Activated CD4-positive, alpha-beta T cell treated with anti-CD3 and anti-CD28 coated beads, Interleukin-2, amount 10 ng/mL, durations not matched to agents 24 days and 14 days (primary cell): ENCODE measurements around the gene PTPRR. TPM values are rescaled to one million over a fixed set of nuclear protein-coding genes. Genes with fewer than 3 reads are reported as not detected.

Experiments used
- DNase-seq: peaks from one replicate; pipeline ENCODE4 v3.0.0; 2022
- H3K27ac Mint-ChIP-seq: one replicate; pipeline ENCODE4 v1.8.0; 2022; ENCODE audit warnings: mild to moderate bottlenecking, mixed read lengths
- H3K27me3 Mint-ChIP-seq: one replicate; pipeline ENCODE4 v1.8.0; 2022; ENCODE audit warnings: mixed read lengths
- H3K36me3 Mint-ChIP-seq: one replicate; pipeline ENCODE4 v1.8.0; 2022; ENCODE audit warnings: low read depth, mild to moderate bottlenecking, mixed read lengths
- H3K4me1 Mint-ChIP-seq: one replicate; pipeline ENCODE4 v1.8.0; 2021; ENCODE audit warnings: mixed read lengths
- H3K4me3 Mint-ChIP-seq: one replicate; pipeline ENCODE4 v1.8.0; 2022; ENCODE audit warnings: mild to moderate bottlenecking, moderate library complexity, mixed read lengths
- H3K9me3 Mint-ChIP-seq: one replicate; pipeline ENCODE4 v1.8.0; 2021; ENCODE audit warnings: mixed read lengths
- intact Hi-C: fragments of 100-400 bp; cut with micrococcal nuclease; formaldehyde crosslinking; loops from one replicate; pipeline ENCODE4 v1.15.1; 2023
- total RNA-seq: library from RNA; stranded (reverse); gene quantifications from 2 replicates; pipeline ENCODE4 v1.2.3, GENCODE V29; 2022

The PTPRR gene, protein sequence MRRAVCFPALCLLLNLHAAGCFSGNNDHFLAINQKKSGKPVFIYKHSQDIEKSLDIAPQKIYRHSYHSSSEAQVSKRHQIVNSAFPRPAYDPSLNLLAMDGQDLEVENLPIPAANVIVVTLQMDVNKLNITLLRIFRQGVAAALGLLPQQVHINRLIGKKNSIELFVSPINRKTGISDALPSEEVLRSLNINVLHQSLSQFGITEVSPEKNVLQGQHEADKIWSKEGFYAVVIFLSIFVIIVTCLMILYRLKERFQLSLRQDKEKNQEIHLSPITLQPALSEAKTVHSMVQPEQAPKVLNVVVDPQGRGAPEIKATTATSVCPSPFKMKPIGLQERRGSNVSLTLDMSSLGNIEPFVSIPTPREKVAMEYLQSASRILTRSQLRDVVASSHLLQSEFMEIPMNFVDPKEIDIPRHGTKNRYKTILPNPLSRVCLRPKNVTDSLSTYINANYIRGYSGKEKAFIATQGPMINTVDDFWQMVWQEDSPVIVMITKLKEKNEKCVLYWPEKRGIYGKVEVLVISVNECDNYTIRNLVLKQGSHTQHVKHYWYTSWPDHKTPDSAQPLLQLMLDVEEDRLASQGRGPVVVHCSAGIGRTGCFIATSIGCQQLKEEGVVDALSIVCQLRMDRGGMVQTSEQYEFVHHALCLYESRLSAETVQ
- not detected in 2 replicates for total RNA-seq

DNA sequence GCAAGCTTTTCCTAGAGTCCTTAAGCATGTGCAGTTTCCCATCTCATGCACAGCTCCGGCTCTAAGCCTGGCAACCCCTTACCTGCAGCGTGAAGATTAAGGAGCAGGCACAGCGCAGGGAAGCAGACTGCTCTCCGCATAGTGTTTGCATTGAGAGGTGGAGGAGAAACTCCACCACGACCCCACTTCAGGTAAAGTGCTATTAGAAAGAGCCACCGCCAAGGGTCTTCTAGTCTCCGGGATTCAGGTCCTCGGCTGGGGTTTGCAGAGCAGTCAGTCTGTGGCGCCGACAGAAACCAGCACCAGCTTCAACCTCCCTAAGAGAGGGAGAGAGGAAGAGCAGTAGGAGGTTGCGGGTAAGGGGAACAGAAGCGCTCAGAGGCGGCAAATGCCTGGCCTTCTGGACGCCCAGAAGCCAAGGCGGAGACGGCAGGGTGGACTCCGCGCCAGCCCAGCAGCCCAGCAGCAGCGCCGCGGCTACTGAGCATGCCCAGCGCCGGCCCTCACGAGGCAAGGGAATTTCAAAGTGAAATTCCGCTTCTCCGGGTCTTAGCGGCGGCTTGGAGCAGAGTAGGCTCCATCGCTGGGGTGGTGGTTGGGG lies at the start of gene PTPRR:
Gene PTPRR, minus strand, starts transcription at position 488 of the 601 bp plus-strand sequence. Its CDS starts 348 bp downstream, at position 140.
- Mint-ChIP-seq H3K4me3 (no peak within 1 kb of the TSS), H3K4me1 (no peaks in the 10 kb centered on the region), H3K9me3 (no peaks in the 10 kb centered on the region), H3K27ac (no peak within 1 kb of the TSS), H3K36me3 (no peaks in the 10 kb centered on the region), H3K27me3 (peaks cover 10% of the 10 kb centered on the region)
- no peak for DNase-seq
- intact Hi-C loops, result no loop called here

DNA sequence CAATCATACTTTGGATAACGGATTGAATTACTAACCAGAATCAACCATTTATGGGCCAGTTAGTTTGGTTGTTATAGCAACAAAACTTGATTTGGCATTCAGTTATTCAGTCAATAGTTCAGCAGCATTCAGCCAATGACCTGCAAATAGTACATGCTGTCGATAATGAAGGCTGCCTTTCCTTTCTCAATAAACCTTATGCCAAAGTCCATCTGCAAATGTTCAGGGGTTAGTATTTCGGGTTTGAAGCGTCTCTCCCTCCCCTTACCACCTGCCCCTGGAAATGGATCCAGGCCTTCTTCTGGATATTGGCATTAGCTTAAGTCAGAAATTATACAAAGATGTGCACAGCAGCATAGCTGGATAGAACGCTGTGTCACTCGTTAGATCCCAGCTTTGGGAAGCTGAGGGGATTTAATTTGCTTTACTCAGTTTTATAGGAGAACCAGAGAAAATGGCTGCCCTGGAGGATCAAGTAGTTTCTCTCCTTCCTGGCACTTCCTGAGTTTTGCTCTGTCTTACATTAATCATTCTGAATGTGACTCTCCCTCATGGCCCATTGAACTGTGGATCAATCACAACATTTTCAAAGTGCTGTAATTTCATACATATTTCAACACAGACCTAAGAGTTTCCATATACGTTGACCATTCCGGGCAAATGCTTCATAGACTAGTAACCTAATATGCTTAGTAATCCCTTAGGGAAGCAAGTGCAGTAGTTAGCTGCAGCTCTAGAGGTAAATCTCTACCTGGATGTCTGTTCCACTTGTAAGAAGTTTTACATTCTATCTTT lies 46.7 kb upstream of the PTPRR start:
- H3K4me3 Mint-ChIP-seq, result no peak overlapping the region
- no peaks in the 10 kb centered on the region for H3K4me1 Mint-ChIP-seq
- H3K9me3 Mint-ChIP-seq, result peaks cover 6% of the 10 kb centered on the region
- no peaks in the 10 kb centered on the region for H3K36me3 Mint-ChIP-seq
- no peak for DNase-seq
- intact Hi-C loops, result no loop called here
- no peaks in the 10 kb centered on the region for H3K27me3 Mint-ChIP-seq
- H3K27ac Mint-ChIP-seq, result no peak overlapping the region

DNA sequence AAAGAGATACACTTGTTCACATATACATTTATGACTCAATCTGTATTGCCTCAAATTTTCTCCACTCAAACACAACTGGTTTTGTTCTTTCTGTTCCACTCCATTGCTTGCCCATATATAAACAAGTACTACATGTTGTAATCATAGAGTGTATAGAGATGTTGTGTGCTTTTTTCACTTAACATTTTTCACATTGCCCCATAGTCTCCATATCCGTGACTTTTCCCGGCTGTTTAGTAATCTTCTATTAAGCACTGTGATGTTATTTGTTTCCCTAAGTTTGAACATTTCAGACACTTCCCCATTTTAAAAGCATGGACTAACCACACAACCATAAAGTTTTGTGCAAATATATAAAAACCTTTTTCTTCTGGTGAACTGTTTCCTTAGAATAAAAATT lies 45.5 kb upstream of the PTPRR start:
- H3K36me3 Mint-ChIP-seq, result no peaks in the 10 kb centered on the region
- intact Hi-C loops, result no loop called here
- H3K4me1 Mint-ChIP-seq, result no peaks in the 10 kb centered on the region
- H3K4me3 Mint-ChIP-seq, result no peak overlapping the region
- no peak overlapping the region for H3K27ac Mint-ChIP-seq
- H3K9me3 Mint-ChIP-seq, result peaks cover 6% of the 10 kb centered on the region
- H3K27me3 Mint-ChIP-seq, result no peaks in the 10 kb centered on the region
- no peak for DNase-seq

DNA sequence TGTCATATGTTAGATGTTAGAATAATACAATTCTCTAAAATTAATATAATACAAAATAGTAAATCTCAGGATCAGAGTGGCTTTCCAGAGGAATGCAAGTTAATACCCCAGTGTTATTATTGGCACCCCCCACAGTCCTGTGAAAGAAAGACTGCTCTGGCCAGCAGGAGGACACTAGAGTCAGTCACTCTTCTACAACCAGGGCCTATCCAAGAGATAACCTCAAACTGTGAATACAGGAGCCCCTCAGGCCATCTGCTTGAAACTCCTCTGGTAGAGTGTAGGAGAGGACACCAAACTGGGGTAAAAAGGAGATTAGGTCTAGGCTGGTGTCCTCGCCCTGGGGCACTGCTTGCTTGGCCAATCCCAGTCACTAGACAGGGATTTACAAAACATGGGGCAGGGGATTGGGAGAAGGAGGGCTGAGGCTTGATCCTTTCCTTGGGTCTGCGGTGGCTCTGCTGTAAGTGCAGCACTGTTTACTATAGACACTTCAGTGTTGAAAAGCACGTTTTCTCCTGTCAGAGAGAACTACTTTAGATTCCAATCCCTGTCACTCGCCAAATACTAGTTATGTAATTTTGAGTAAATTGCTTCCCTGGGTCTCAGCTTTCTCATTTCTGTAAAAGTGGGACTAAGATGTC lies 44.5 kb upstream of the PTPRR start:
- Mint-ChIP-seq H3K4me1 (no peaks in the 10 kb centered on the region), H3K36me3 (no peaks in the 10 kb centered on the region), H3K9me3 (peaks cover 4% of the 10 kb centered on the region), H3K27ac (no peak overlapping the region), H3K27me3 (no peaks in the 10 kb centered on the region), H3K4me3 (no peak overlapping the region)
- DNase-seq, result no peak
- intact Hi-C loops, result no loop called here

DNA sequence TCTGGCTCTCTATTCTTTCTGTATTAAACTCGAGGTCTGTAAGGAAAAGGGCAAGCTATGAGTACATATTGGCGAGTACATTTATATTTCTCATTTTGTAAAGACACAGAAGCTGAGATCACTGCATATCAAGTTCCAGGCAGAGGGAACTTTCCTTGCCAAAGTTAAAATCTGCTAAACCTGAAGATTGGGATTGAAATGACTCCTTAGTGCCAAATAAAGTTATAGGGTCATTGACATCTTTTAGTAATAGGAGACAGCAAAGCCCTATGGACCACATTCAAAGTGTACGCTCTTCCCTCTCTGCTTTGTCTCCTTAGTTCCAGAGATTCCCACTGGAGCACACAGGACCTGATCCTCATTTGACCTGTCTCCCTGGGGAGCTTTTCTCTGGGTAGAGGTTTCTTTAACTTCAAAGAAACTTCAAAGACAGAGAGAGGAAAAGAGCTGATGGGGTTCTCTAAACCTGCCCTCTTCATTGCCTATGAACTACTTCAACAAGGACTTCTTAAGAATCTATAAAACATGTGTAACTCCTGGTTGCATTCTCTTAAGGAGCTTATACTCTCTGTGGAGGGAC lies 42.6 kb upstream of the PTPRR start:
- Mint-ChIP-seq H3K9me3 (no peaks in the 10 kb centered on the region), H3K4me1 (no peaks in the 10 kb centered on the region), H3K36me3 (no peaks in the 10 kb centered on the region), H3K4me3 (no peak overlapping the region), H3K27ac (no peak overlapping the region), H3K27me3 (no peaks in the 10 kb centered on the region)
- DNase-seq, result no peak
- intact Hi-C loops, result no loop called here

DNA sequence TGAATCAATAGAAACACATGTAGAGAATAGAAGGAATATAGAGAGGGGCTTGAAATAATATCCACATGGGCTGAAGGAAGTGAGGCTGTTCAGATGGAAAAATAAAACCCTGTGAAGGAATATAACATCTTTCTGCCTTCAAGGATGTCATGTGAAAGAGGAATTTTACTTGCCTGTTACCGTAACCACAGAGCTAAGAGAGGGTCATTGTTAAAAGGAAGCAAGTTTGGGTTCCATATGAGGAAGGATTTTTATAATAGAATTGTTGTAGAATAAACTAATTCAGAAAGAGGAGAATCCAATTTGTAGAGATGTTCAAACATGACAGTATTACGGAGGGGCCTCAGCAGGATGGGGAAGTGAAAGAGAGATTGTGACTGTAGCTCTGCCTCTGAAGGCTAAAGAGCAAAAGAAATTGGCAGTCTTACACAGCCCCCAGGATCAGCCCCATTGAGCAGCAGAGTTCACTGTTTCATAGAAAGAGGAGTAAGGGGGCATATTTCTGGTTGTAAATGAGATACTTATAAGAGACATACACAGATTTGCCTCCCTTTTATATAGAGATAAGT lies 41.8 kb upstream of the PTPRR start:
- no peak overlapping the region for H3K27ac Mint-ChIP-seq
- no peak overlapping the region for H3K4me3 Mint-ChIP-seq
- intact Hi-C loops, result no loop called here

DNA sequence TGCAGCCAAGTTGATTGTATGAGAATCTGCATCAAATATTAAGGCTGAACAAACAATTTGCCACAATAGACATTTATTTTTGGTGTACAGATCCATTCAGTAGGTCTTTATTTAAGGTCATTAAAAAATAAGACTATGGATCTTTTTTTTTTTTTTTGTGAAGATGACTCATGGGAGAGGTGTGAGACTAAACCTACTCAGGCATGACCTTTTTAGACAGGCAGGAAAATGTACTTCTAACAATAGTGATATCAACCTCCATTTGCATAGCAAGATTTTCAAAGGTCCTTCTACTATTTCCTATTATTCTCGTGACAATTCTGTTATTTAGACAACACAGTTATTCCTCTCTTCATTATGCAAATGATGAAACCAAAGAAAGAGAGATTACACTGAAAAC lies 39.9 kb upstream of the PTPRR start:
- Mint-ChIP-seq H3K36me3 (no peaks in the 10 kb centered on the region), H3K4me1 (no peaks in the 10 kb centered on the region), H3K27ac (no peak overlapping the region), H3K4me3 (no peak overlapping the region), H3K9me3 (no peaks in the 10 kb centered on the region), H3K27me3 (no peaks in the 10 kb centered on the region)
- intact Hi-C loops, result no loop called here
- DNase-seq, result no peak

More for the DNA sequence above, 41.8 kb upstream of the PTPRR start:
- H3K27me3 Mint-ChIP-seq, result no peaks in the 10 kb centered on the region
- no peaks in the 10 kb centered on the region for H3K4me1 Mint-ChIP-seq
- DNase-seq, result no peak
- no peaks in the 10 kb centered on the region for H3K9me3 Mint-ChIP-seq
- H3K36me3 Mint-ChIP-seq, result no peaks in the 10 kb centered on the region

DNA sequence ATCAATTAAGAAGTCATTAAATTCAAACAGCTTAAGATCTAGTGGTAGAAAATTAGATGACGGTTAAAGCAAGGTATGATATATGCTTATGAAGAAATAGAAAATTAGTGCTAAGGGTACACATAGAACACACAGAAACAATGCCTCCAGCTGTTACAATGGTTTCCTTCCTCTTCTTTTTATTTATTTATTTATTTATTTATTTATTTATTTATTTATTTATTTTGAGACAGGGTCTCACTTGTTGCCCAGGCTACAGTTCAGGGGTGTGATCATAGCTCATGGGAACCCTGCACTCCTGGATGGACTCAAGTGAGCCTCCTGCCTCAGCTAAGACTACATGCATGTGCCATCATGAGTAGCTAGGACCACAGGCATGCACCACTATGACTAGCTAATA lies 34.9 kb upstream of the PTPRR start:
- H3K27me3 Mint-ChIP-seq, result no peaks in the 10 kb centered on the region
- H3K27ac Mint-ChIP-seq, result no peak overlapping the region
- H3K4me1 Mint-ChIP-seq, result no peaks in the 10 kb centered on the region
- no peak overlapping the region for H3K4me3 Mint-ChIP-seq
- no peaks in the 10 kb centered on the region for H3K9me3 Mint-ChIP-seq
- no peak for DNase-seq
- H3K36me3 Mint-ChIP-seq, result no peaks in the 10 kb centered on the region
- intact Hi-C loops, result no loop called here

DNA sequence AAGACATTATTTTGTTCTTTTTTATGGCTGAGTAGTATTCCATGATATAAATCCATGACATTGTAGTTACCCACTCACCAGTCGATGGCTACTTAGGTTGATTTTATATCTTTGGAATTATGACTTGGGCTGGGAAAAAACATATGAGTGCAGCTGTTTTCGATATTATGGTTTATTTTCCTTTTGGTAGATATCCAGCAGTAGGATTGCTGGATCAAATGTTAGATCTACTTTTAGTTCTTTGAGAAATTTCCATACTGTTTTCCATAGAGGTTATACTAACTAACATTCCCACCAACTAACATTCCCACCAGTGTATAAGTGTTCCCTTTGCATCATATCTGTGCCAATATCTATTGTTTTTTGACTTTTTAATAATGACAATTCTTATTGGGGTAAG lies 29.9 kb upstream of the PTPRR start:
- intact Hi-C loops, result no loop called here
- Mint-ChIP-seq H3K36me3 (no peaks in the 10 kb centered on the region), H3K9me3 (peaks cover 2% of the 10 kb centered on the region), H3K27me3 (no peaks in the 10 kb centered on the region), H3K4me1 (no peaks in the 10 kb centered on the region), H3K27ac (no peak overlapping the region), H3K4me3 (no peak overlapping the region)
- DNase-seq, result no peak

DNA sequence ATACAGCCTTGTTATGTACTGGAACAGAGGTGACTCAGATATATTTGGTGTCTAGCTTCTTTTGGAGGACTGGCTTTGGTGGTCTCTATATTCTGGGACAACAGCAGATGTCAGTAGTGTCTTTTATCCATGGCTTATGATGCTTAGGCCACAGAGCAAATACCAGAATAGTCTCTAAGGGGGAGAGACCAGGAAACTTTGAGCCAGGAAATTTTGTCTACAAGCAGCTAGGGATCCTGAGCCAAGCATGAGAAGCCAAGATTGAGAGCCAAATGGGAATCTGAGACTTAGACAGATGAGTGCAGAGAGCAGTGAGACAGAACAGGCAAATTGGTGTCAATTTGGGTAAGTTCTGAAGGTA lies 28.4 kb upstream of the PTPRR start:
- intact Hi-C loops, result no loop called here
- H3K27me3 Mint-ChIP-seq, result no peaks in the 10 kb centered on the region
- no peaks in the 10 kb centered on the region for H3K4me1 Mint-ChIP-seq
- H3K27ac Mint-ChIP-seq, result no peak overlapping the region
- peaks cover 5% of the 10 kb centered on the region for H3K9me3 Mint-ChIP-seq
- no peak overlapping the region for H3K4me3 Mint-ChIP-seq
- no peaks in the 10 kb centered on the region for H3K36me3 Mint-ChIP-seq
- no peak for DNase-seq

DNA sequence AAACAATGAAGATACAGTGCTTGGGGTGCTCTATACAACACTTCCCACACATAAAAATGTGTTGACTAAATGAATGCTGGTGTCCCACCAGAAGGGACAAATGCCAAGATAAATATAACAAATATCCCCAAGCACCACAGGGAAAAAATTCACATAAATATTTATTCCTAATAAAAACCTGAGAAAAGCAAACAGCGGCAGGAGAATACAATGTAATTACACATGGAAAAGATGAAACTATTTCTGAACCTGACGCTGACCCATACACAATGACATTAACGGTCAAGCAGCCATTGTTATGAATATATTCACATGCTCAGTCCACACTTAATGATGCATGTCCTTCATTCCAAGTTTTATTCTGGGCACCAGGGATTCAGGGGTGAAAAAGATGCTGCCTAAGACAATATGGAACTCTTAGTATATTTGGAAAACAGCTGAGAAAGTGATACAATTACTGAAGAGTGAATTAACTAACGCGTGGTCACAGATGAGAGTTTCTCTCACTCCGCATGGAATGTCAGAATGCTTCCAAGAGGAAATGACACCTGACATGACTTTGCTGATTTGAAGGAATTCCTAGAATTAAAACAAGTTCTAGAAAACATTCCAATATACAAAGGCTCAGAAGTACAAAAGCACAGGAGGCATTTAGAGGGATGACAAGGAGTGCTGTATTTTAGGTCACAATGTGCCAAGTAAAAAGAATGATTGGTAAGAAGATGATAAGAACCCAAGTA lies 27.9 kb upstream of the PTPRR start:
- Mint-ChIP-seq H3K27me3 (no peaks in the 10 kb centered on the region), H3K9me3 (peaks cover 5% of the 10 kb centered on the region), H3K4me1 (no peaks in the 10 kb centered on the region), H3K27ac (no peak overlapping the region), H3K36me3 (no peaks in the 10 kb centered on the region), H3K4me3 (no peak overlapping the region)
- no peak for DNase-seq
- intact Hi-C loops, result no loop called here

DNA sequence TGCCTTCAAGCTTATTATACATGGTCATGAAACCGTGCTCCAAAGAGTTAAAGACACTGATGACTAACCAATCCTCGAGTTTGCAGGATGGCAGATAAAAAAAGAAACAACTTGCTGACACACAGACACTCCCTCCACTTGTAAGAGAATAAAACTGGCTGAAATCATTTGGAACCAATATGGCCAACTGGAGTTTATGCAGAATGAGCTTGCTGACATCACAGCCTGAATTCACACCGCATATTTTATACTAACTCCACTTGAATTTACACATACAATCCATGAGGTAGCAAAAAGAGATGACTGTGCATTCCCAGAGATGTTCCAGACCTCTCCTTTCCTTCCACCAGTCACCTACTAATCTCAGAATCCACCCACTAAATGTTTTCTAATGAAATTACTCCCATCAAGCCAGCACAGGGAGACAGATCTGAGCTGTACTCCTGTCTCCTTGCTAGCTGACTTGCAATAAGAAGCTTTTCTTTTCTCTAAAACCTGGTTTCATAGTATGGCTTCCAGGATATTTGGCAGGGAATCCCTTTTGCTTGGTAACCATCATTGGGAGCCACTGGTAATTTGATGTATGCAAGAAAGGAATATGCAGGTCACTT lies 15.8 kb upstream of the PTPRR start:
- Mint-ChIP-seq H3K9me3 (no peaks in the 10 kb centered on the region), H3K4me1 (no peaks in the 10 kb centered on the region), H3K36me3 (no peaks in the 10 kb centered on the region), H3K27ac (no peak overlapping the region), H3K4me3 (no peak overlapping the region), H3K27me3 (no peaks in the 10 kb centered on the region)
- no peak for DNase-seq
- intact Hi-C loops, result no loop called here
